CD4-positive, alpha-beta memory T cell (primary cell): ENCODE measurements around the gene C2CD2. TPM values are rescaled to one million over a fixed set of nuclear protein-coding genes. Genes with fewer than 3 reads are reported as not detected.

Source experiments
- CTCF ChIA-PET: fragments of 350-600 bp; sonication (Branson Sonifier 250); formaldehyde crosslinking; loops from one replicate; lab custom pipeline; 2021; ENCODE audit warnings: inconsistent platforms; ENCODE audit not compliant: partially characterized antibody; lab: Charles Lee
- POLR2A ChIA-PET: fragments of 350-600 bp; sonication (Branson Sonifier 250); formaldehyde crosslinking; loops from one replicate; lab custom pipeline; 2021; ENCODE audit not compliant: partially characterized antibody; lab: Charles Lee
- DNase-seq, 5 donors: peaks; one replicate each; pipeline versions ENCODE4 v3.0.0 to v3.0.0-alpha.2; 2020 to 2022; ENCODE audit warnings: mixed read lengths in 1 of 5
- H3K27ac ChIP-seq: one replicate; pipeline ENCODE4 v1.7.0; 2013; ENCODE audit warnings: low read depth, low read length
- H3K27me3 ChIP-seq: 2 replicates; pipeline ENCODE4 v1.7.0; 2013; ENCODE audit warnings: mild to moderate bottlenecking, low read length, moderate library complexity; ENCODE audit not compliant: insufficient read depth
- H3K36me3 ChIP-seq: 2 replicates; pipeline ENCODE4 v1.7.0; 2013; ENCODE audit warnings: mild to moderate bottlenecking, low read length, moderate library complexity; ENCODE audit not compliant: insufficient read depth
- H3K4me1 ChIP-seq: 2 replicates; pipeline ENCODE4 v1.7.0; 2013; ENCODE audit warnings: mild to moderate bottlenecking, low read length, moderate library complexity; ENCODE audit not compliant: insufficient read depth
- H3K4me3 ChIP-seq, 2 donors: one replicate each; pipeline ENCODE4 v1.7.0; 2013; ENCODE audit warnings: low read length in 2 of 2, mild to moderate bottlenecking in 1 of 2
- H3K9me3 ChIP-seq, 2 donors: one replicate each; pipeline ENCODE4 v1.7.0; 2013; ENCODE audit warnings: low read length in 2 of 2, control low read depth in 1 of 2; ENCODE audit not compliant: control insufficient read depth in 1 of 2
- H3K27ac Mint-ChIP-seq, 7 donors: one replicate each; pipeline ENCODE4 v1.8.0; 2020 to 2021; ENCODE audit warnings: mixed read lengths in 7 of 7, mild to moderate bottlenecking in 6 of 7, inconsistent platforms in 3 of 7, moderate library complexity in 3 of 7
- H3K27me3 Mint-ChIP-seq, 2 donors: one replicate each; pipeline ENCODE4 v1.8.0; 2020 to 2021; ENCODE audit warnings: mixed read lengths in 2 of 2
- H3K36me3 Mint-ChIP-seq, 2 donors: one replicate each; pipeline ENCODE4 v1.8.0; 2020 to 2021; ENCODE audit warnings: mixed read lengths in 2 of 2, inconsistent platforms in 1 of 2, mild to moderate bottlenecking in 1 of 2
- H3K4me1 Mint-ChIP-seq, 4 donors: one replicate each; pipeline ENCODE4 v1.8.0; 2020 to 2021; ENCODE audit warnings: mixed read lengths in 4 of 4, mild to moderate bottlenecking in 1 of 4
- H3K4me3 Mint-ChIP-seq, 8 donors: one replicate each; pipeline ENCODE4 v1.8.0; 2020 to 2021; ENCODE audit warnings: mixed read lengths in 8 of 8, mild to moderate bottlenecking in 7 of 8, moderate library complexity in 6 of 8, inconsistent platforms in 3 of 8
- H3K9me3 Mint-ChIP-seq, 8 donors: one replicate each; pipeline ENCODE4 v1.8.0; 2020 to 2021; ENCODE audit warnings: mixed read lengths in 8 of 8, mild to moderate bottlenecking in 5 of 8, inconsistent platforms in 3 of 8, moderate library complexity in 1 of 8
- intact Hi-C: fragments of 100-400 bp; cut with micrococcal nuclease; formaldehyde crosslinking; loops from one replicate; pipeline ENCODE4 v1.15.1; 2023
- polyA plus RNA-seq, 2 donors: library from polyadenylated mRNA; unstranded; fragments of 300-500 nt; fragmentation: Illumina TruSeq; gene quantifications; one replicate each; pipeline ENCODE4 v1.2.3, GENCODE V29; 2021
- total RNA-seq, 2 experiments: library from RNA; stranded (reverse); gene quantifications; one replicate each; pipeline ENCODE4 v1.2.3, GENCODE V29; 2021

C2CD2 gene
- total RNA-seq (10 to 100 TPM; 10.5 to 11.0 TPM), polyA plus RNA-seq (1 to 10 TPM; 1.9 to 3.5 TPM)

DNA sequence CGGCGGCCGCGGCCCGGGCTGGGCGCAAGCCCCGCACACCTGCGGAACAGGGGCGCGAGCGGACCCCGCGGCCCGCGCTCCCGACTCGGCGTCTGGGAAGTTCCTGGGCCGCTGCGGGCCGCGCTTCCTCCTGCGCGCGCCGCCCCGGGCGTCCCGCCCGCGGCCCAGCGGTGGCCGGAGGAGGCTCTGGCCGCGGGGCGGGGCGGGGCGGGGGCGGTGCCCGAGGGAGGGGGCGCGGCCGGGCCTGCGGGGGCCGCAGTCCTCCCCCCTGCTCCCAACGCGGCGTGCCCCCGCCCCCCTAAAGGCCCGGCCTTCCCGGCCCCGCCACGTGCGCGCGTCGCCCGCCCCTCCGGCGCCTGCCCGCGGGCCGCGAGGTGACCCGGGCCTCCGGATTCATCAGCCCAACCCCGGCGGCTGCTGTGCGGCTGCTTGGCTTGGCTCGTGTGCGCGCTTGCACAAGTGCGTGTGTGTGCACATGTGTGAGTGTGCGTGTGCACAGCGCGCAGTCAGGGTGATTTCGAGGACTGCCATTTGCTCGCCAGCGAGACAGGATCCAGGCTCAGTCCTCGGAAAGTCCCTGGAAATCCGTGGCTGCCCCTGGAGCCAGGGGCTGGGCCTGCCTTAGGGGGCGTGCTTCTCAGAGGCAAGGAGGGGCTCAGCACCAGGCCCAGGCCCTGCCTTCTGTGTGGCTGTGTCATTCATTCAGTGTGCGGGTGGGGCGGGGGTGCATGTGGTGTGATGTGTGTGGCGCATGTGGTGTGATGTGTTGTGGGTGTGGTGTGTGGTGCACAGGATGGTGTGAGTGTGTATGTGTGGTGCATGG is at the start of gene C2CD2:
C2CD2 (minus strand) TSS at position 188 of the 823 bp plus-strand sequence. CDS start 370 bp downstream, outside the sequence.
- CTCF ChIA-PET, result no interaction called here
- no peak for DNase-seq
- H3K27me3 ChIP-seq, result no peaks in the 10 kb centered on the region
- H3K9me3 Mint-ChIP-seq, result no peaks in the 10 kb centered on the region
- H3K27me3 Mint-ChIP-seq, result peaks cover 11 to 26% of the 10 kb centered on the region in 2 donors
- H3K4me3 ChIP-seq, result no peak within 1 kb of the TSS
- POLR2A ChIA-PET, result no interaction called here
- peak within 1 kb of the TSS; percentile 51 to 75 (median 63) for H3K4me3 Mint-ChIP-seq
- H3K27ac ChIP-seq, result no peak within 1 kb of the TSS
- peak within 1 kb of the TSS in 2 of 7 donors; percentile 32 to 39 for H3K27ac Mint-ChIP-seq
- H3K4me1 Mint-ChIP-seq, result peaks cover 3 to 16% (median 7%) of the 10 kb centered on the region in 4 donors
- no peaks in the 10 kb centered on the region for H3K36me3 Mint-ChIP-seq
- no peaks in the 10 kb centered on the region for H3K36me3 ChIP-seq
- intact Hi-C loops, result no loop called here
- no peaks in the 10 kb centered on the region for H3K9me3 ChIP-seq
- peaks cover 6% of the 10 kb centered on the region for H3K4me1 ChIP-seq

DNA sequence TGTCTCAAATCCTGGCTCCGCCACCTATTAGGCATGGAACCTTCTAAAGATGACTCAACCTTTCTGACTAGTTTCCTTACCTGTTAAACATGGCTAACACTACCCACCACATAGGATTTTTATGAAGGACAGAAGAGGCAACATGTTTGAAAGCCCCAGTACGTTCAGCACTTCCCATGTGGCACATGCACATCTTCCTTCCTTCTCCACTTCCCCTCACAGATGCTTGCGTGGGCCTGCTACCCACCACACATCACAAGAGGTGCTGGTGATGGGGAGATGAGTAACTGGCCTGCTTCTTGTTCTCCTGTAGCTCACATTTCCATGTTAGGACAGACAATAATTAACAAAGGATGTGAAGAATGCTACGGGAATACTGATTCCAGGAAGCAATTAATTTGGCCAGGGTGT is 49.2 kb upstream of the C2CD2 start:
- H3K9me3 Mint-ChIP-seq, result peaks cover 0 to 1% (median 0%) of the 10 kb centered on the region in 8 donors
- Histone ChIP-seq H3K4me1 (peaks cover 30% of the 10 kb centered on the region), H3K27me3 (no peaks in the 10 kb centered on the region), H3K4me3 (no peak overlapping the region), H3K36me3 (no peaks in the 10 kb centered on the region), H3K27ac (no peak overlapping the region), H3K9me3 (no peaks in the 10 kb centered on the region)
- no peak for DNase-seq
- peak overlapping the region in 4 of 8 donors; percentile 24 to 81 (median 25) for H3K4me3 Mint-ChIP-seq
- peaks cover 29 to 40% of the 10 kb centered on the region in 2 donors for H3K36me3 Mint-ChIP-seq
- intact Hi-C loops, result loop anchor here (2.0 kb wide), 1 partner anchor 76 kb away; no protein-coding TSS in a partner anchor
- ChIA-PET POLR2A (interaction anchor here (0.6 to 1.6 kb wide), 2 partner anchors 50 to 60 kb away, joined by 4 to 5 read pairs; no protein-coding TSS in a partner anchor), CTCF (interaction anchor here (1.0 to 5.9 kb wide), 2 partner anchors 104 to 105 kb away, joined by 6 to 39 read pairs; no protein-coding TSS in a partner anchor)
- peak overlapping the region in 1 of 7 donors; percentile 58 for H3K27ac Mint-ChIP-seq
- peaks cover 33 to 63% (median 41%) of the 10 kb centered on the region in 4 donors for H3K4me1 Mint-ChIP-seq
- H3K27me3 Mint-ChIP-seq, result no peaks in the 10 kb centered on the region

DNA sequence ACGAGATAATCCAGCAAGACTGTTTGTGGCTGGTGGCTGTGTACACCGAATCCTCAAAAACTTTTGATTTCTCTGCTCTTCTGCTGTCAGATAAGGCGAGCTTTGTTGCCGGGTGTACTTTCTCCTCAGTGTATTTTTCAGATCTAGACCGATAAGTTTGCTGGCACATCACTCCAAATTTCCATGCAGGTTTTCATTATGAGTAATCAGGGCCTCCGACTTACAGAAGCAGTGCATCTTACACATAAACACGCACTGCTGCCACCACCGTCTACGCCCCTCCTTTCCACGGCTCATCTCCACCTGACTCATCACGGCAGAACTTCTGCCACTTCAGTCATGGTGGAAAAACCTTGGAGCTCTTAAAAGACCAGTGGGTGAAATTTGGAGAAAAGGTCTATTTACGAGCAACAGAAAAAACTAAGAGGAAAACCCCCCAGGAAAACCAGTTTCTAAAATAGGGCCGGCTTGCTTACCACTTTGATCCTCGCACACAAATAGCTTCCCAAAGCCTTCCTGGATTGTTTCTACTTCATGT is 48.7 kb upstream of the C2CD2 start:
- Mint-ChIP-seq H3K27me3 (no peaks in the 10 kb centered on the region), H3K4me3 (peak overlapping the region; percentile 25 to 81 (median 70)), H3K9me3 (peaks cover 0 to 1% (median 0%) of the 10 kb centered on the region in 8 donors), H3K27ac (peak overlapping the region in 6 of 7 donors; percentile 38 to 92 (median 70)), H3K4me1 (peaks cover 28 to 58% (median 37%) of the 10 kb centered on the region in 4 donors), H3K36me3 (peaks cover 31 to 44% of the 10 kb centered on the region in 2 donors)
- Histone ChIP-seq H3K9me3 (no peaks in the 10 kb centered on the region), H3K36me3 (no peaks in the 10 kb centered on the region), H3K27me3 (no peaks in the 10 kb centered on the region), H3K4me3 (no peak overlapping the region), H3K27ac (no peak overlapping the region), H3K4me1 (peaks cover 30% of the 10 kb centered on the region)
- DNase-seq, result peak; percentile 14 to 84 (median 28)
- POLR2A ChIA-PET, result interaction anchor here (0.6 to 1.6 kb wide), 2 partner anchors 51 to 61 kb away, joined by 4 to 5 read pairs; no protein-coding TSS in a partner anchor
- CTCF ChIA-PET, result interaction anchor here (1.0 kb wide), 1 partner anchor 105 kb away, joined by 6 read pairs; no protein-coding TSS in a partner anchor
- intact Hi-C loops, result loop anchor here (2.0 kb wide), 1 partner anchor 76 kb away; no protein-coding TSS in a partner anchor

DNA sequence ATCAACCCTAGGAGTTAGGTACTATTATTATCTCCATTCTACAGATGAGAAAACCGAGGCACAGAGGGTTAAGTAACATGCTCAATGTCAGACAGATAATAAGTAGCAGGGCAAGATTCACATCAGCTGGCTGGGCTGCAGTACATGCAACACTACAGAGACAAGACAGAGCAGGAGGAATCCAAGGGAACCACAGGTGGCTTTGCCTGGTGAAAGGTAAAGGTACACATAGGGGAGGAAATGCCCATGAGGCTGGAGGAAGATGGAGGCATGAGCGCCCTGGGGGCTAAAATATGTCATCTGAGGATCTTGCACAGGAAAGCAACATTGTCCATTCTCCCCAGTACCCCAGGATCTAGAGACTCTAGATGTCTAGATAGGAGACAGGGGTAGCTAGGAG is 48.0 kb upstream of the C2CD2 start:
- Histone ChIP-seq H3K4me1 (peaks cover 30% of the 10 kb centered on the region), H3K36me3 (no peaks in the 10 kb centered on the region), H3K27ac (no peak overlapping the region), H3K27me3 (no peaks in the 10 kb centered on the region), H3K4me3 (no peak overlapping the region), H3K9me3 (no peaks in the 10 kb centered on the region)
- intact Hi-C loops, result loop anchor here (2.0 kb wide), 1 partner anchor 75 kb away; no protein-coding TSS in a partner anchor
- peak overlapping the region in 5 of 8 donors; percentile 4 to 75 (median 19) for H3K4me3 Mint-ChIP-seq
- H3K9me3 Mint-ChIP-seq, result peaks cover 0 to 1% (median 0%) of the 10 kb centered on the region in 8 donors
- H3K27ac Mint-ChIP-seq, result peak overlapping the region in 1 of 7 donors; percentile 58
- CTCF ChIA-PET, result no interaction called here
- peaks cover 33 to 41% of the 10 kb centered on the region in 2 donors for H3K36me3 Mint-ChIP-seq
- peaks cover 24 to 51% (median 35%) of the 10 kb centered on the region in 4 donors for H3K4me1 Mint-ChIP-seq
- POLR2A ChIA-PET, result interaction anchor here (1.6 kb wide), 1 partner anchor 62 kb away, joined by 5 read pairs; no protein-coding TSS in a partner anchor
- no peak for DNase-seq
- no peaks in the 10 kb centered on the region for H3K27me3 Mint-ChIP-seq

DNA sequence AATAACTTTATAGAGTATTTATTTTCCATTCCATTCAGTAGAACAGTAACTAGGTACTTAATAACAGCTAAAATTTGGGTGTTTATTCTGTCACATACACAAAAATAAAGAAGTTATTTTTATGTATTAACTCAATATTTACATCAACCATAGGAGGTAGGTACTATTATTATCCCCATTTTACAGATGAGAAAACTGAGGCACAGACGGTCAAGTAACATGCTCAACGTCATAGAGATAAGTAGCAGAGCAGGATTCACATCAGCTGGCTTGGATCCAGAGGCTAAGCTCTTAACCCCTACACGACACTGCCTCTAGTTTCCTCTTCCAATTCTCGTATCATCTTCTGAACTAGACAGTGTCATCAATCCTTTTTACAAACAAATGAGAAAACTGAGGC is 47.1 kb upstream of the C2CD2 start:
- no peaks in the 10 kb centered on the region for H3K9me3 ChIP-seq
- H3K27ac ChIP-seq, result no peak overlapping the region
- intact Hi-C loops, result no loop called here
- ChIA-PET POLR2A (interaction anchor here (1.0 kb wide), 1 partner anchor 107 kb away, joined by 3 read pairs; no protein-coding TSS in a partner anchor), CTCF (interaction anchor here (1.1 to 1.2 kb wide), 2 partner anchors 27 to 116 kb away, joined by 3 read pairs; no protein-coding TSS in a partner anchor)
- no peaks in the 10 kb centered on the region for H3K36me3 ChIP-seq
- peaks cover 30% of the 10 kb centered on the region for H3K4me1 ChIP-seq
- no peaks in the 10 kb centered on the region for H3K27me3 Mint-ChIP-seq
- H3K27me3 ChIP-seq, result no peaks in the 10 kb centered on the region
- H3K4me3 Mint-ChIP-seq, result peak overlapping the region in 1 of 8 donors; percentile 4
- no peak for DNase-seq
- no peak overlapping the region for H3K4me3 ChIP-seq
- H3K27ac Mint-ChIP-seq, result peak overlapping the region in 1 of 7 donors; percentile 58
- peaks cover 0 to 1% (median 0%) of the 10 kb centered on the region in 8 donors for H3K9me3 Mint-ChIP-seq
- peaks cover 23 to 44% (median 31%) of the 10 kb centered on the region in 4 donors for H3K4me1 Mint-ChIP-seq
- H3K36me3 Mint-ChIP-seq, result peaks cover 37 to 46% of the 10 kb centered on the region in 2 donors

DNA sequence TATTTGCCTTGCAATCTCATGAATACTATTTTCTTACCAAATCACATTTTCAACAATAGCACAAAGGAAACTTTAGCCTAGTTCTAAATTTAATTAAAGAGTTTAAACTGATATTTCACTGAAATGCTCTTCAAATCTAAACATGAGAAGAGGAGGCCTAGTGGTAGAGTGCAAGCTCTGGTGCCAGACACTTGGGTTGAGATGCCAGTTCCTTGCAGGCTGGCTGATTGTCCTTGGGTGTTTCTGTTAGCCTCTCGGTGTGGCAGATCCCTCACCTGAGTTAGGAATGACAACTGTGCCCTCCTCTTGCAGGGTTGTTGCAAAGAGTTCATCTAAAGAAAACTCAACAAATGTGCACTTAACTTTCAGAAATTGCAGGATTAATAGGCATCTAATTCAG is 43.8 kb upstream of the C2CD2 start:
- peaks cover 60 to 68% of the 10 kb centered on the region in 2 donors for H3K36me3 Mint-ChIP-seq
- no peaks in the 10 kb centered on the region for H3K27me3 Mint-ChIP-seq
- no peak overlapping the region for H3K4me3 Mint-ChIP-seq
- Histone ChIP-seq H3K4me1 (peaks cover 17% of the 10 kb centered on the region), H3K27me3 (no peaks in the 10 kb centered on the region), H3K4me3 (no peak overlapping the region), H3K9me3 (no peaks in the 10 kb centered on the region), H3K27ac (no peak overlapping the region), H3K36me3 (peaks cover 13% of the 10 kb centered on the region)
- ChIA-PET POLR2A (no interaction called here), CTCF (no interaction called here)
- intact Hi-C loops, result no loop called here
- H3K9me3 Mint-ChIP-seq, result peaks cover 0 to 5% (median 0%) of the 10 kb centered on the region in 8 donors
- no peak for DNase-seq
- peaks cover 13 to 18% (median 16%) of the 10 kb centered on the region in 4 donors for H3K4me1 Mint-ChIP-seq
- H3K27ac Mint-ChIP-seq, result no peak overlapping the region
